WTC11 (cell line): Measurements from ENCODE around the gene ARAP3. TPM values are rescaled to one million over a fixed set of nuclear protein-coding genes. Genes with fewer than 3 reads are reported as not detected.

Experiments used
- ATAC-seq: fragments of 200-7000 bp; cut with Tn5 transposase; 2 replicates; pipeline ENCODE4 v1.10.0; 2021; ENCODE audit warnings: mild to moderate bottlenecking, moderate library complexity
- CTCF ChIA-PET: fragments of 300-600 bp; sonication (Branson Sonifier 250); formaldehyde crosslinking; loops from one replicate; lab custom pipeline; 2021; ENCODE audit warnings: antibody characterized with exemption; lab: Charles Lee
- POLR2A ChIA-PET: fragments of 350-600 bp; sonication (Branson Sonifier 250); formaldehyde crosslinking; loops from one replicate; lab custom pipeline; 2021; ENCODE audit warnings: antibody characterized with exemption; lab: Charles Lee
- DNase-seq: peaks from one replicate; pipeline ENCODE4 v3.0.0; 2021; ENCODE audit warnings: low spot score
- H3K27ac Mint-ChIP-seq: 2 replicates; pipeline ENCODE4 v1.8.0; 2021; ENCODE audit warnings: mixed read lengths
- H3K27me3 Mint-ChIP-seq: 2 replicates; pipeline ENCODE4 v1.8.0; 2021; ENCODE audit warnings: low read depth, mild to moderate bottlenecking, moderate library complexity, mixed read lengths
- H3K36me3 Mint-ChIP-seq: 2 replicates; pipeline ENCODE4 v1.8.0; 2021; ENCODE audit warnings: mixed read lengths
- H3K4me1 Mint-ChIP-seq: 2 replicates; pipeline ENCODE4 v1.8.0; 2022; ENCODE audit warnings: mixed read lengths
- H3K4me3 Mint-ChIP-seq: 2 replicates; pipeline ENCODE4 v1.8.0; 2021; ENCODE audit warnings: mild to moderate bottlenecking, moderate library complexity, mixed read lengths
- H3K9me3 Mint-ChIP-seq: 2 replicates; pipeline ENCODE4 v1.8.0; 2021; ENCODE audit warnings: mixed read lengths
- CREB1 ChIP-seq: sonication (generic); formaldehyde crosslinking; IDR thresholded peaks from 2 replicates; pipeline ENCODE4 v1.8.0; 2023; ENCODE audit warnings: mild to moderate bottlenecking, missing genetic modification reagents
- ETV6 ChIP-seq: sonication (generic); formaldehyde crosslinking; IDR thresholded peaks from 2 replicates; pipeline ENCODE4 v1.8.1; 2022; ENCODE audit warnings: mild to moderate bottlenecking, missing genetic modification reagents
- GABPB1 ChIP-seq: sonication (generic); formaldehyde crosslinking; IDR thresholded peaks from 2 replicates; pipeline ENCODE4 v1.8.1; 2023; ENCODE audit warnings: mild to moderate bottlenecking, missing genetic modification reagents
- HMGA2 ChIP-seq: fragments of 250-450 bp; sonication (Bioruptor Pico); IDR thresholded peaks from 2 replicates; pipeline ENCODE4 v1.4.0; 2021; ENCODE audit warnings: mild to moderate bottlenecking, moderate library complexity
- JAZF1 ChIP-seq: fragments of 250-450 bp; sonication (Bioruptor Pico); IDR thresholded peaks from 2 replicates; pipeline ENCODE4 v1.9.0; 2021; ENCODE audit warnings: moderate library complexity, mild to moderate bottlenecking, inconsistent platforms
- RELA ChIP-seq: sonication (generic); formaldehyde crosslinking; IDR thresholded peaks from 2 replicates; pipeline ENCODE4 v1.8.1; 2022; ENCODE audit warnings: missing genetic modification reagents, mild to moderate bottlenecking, borderline replicate concordance
- SMAD4 ChIP-seq: sonication (generic); formaldehyde crosslinking; IDR thresholded peaks from 2 replicates; pipeline ENCODE4 v1.8.0; 2022; ENCODE audit warnings: mild to moderate bottlenecking, missing genetic modification reagents
- SP1 ChIP-seq: sonication (generic); formaldehyde crosslinking; conservative IDR thresholded peaks from 2 replicates; pipeline ENCODE4 v1.8.1; 2022; ENCODE audit warnings: missing genetic modification reagents
- TCF7 ChIP-seq: sonication (generic); formaldehyde crosslinking; IDR thresholded peaks from 2 replicates; pipeline ENCODE4 v1.8.0; 2022; ENCODE audit warnings: mild to moderate bottlenecking, low read depth, missing genetic modification reagents, moderate library complexity
- TEAD1 ChIP-seq: sonication (generic); formaldehyde crosslinking; IDR thresholded peaks from 2 replicates; pipeline ENCODE4 v1.8.0; 2022; ENCODE audit warnings: mild to moderate bottlenecking, missing genetic modification reagents
- ZNF263 ChIP-seq: sonication (generic); formaldehyde crosslinking; IDR thresholded peaks from 2 replicates; pipeline ENCODE4 v1.8.1; 2022; ENCODE audit warnings: low read depth, mild to moderate bottlenecking, moderate library complexity, missing genetic modification reagents
- total RNA-seq: library from RNA; stranded (reverse); gene quantifications from 3 replicates; pipeline ENCODE4 v1.2.3, GENCODE V29; 2021
- TF ChIP-seq, protein P1 (sequence below): fragments of 250-450 bp; sonication (Bioruptor Pico); IDR thresholded peaks from 2 replicates; pipeline ENCODE4 v1.9.0; 2021; ENCODE audit warnings: mild to moderate bottlenecking, borderline replicate concordance
- TF ChIP-seq, protein P2 (sequence below): sonication (generic); formaldehyde crosslinking; IDR thresholded peaks from 2 replicates; pipeline ENCODE4 v1.8.0; 2022; ENCODE audit warnings: missing genetic modification reagents
- TF ChIP-seq, protein P3 (sequence below): sonication (generic); formaldehyde crosslinking; IDR thresholded peaks from 2 replicates; pipeline ENCODE4 v1.8.1; 2023; ENCODE audit warnings: mild to moderate bottlenecking, missing genetic modification reagents, borderline replicate concordance
- TF ChIP-seq, protein P4 (sequence below): fragments of 250-450 bp; sonication (Bioruptor Pico); IDR thresholded peaks from 2 replicates; pipeline ENCODE4 v1.8.0; 2021; ENCODE audit warnings: mild to moderate bottlenecking
- TF ChIP-seq, protein P5 (sequence below): sonication (generic); formaldehyde crosslinking; IDR thresholded peaks from 2 replicates; pipeline ENCODE4 v1.8.0; 2022; ENCODE audit warnings: mild to moderate bottlenecking, missing genetic modification reagents

The ARAP3 gene
- total RNA-seq, 1 experiment from 2014 or later: 60.4 TPM

DNA sequence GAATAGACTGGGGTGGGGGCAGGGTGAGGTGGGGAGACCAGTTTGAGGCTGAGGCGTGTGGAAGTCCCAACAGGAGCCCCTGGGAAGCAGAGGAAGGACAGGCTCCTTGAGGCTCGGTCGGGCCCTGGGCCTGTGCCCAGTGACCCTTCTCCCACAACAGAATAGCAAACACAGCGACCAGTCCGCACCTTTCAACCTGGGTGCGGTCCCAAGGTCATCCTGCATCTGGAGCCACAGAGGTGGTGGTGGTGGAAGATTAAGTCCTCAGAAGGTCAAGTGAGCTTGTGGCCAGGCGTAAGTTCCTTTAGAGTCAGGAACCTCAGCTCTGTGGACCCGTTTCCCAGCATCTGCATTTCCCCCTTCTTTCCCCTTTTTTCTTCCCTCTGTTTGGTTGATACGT lies 26.0 kb upstream of the ARAP3 start:
- DNase-seq: no peak
- H3K4me3 Mint-ChIP-seq: no peak overlapping the region
- H3K27me3 Mint-ChIP-seq: no peaks in the 10 kb centered on the region; the same call in 1 of the 2 replicates
- ChIA-PET POLR2A (no interaction called here), CTCF (interaction anchor here (0.6 to 2.9 kb wide), 8 partner anchors 39 to 252 kb away, joined by 3 to 12 read pairs (median 4); partner anchors contain the start of gene PCDH1)
- ATAC-seq: no peak
- no peak overlapping the region for H3K27ac Mint-ChIP-seq
- H3K36me3 Mint-ChIP-seq: no peaks in the 10 kb centered on the region
- H3K4me1 Mint-ChIP-seq: no peaks in the 10 kb centered on the region; the same call in none of the 2 replicates
- TF ChIP-seq SP1 (CRISPR knock-in tag): no peak
- TF ChIP-seq, protein P1, sequence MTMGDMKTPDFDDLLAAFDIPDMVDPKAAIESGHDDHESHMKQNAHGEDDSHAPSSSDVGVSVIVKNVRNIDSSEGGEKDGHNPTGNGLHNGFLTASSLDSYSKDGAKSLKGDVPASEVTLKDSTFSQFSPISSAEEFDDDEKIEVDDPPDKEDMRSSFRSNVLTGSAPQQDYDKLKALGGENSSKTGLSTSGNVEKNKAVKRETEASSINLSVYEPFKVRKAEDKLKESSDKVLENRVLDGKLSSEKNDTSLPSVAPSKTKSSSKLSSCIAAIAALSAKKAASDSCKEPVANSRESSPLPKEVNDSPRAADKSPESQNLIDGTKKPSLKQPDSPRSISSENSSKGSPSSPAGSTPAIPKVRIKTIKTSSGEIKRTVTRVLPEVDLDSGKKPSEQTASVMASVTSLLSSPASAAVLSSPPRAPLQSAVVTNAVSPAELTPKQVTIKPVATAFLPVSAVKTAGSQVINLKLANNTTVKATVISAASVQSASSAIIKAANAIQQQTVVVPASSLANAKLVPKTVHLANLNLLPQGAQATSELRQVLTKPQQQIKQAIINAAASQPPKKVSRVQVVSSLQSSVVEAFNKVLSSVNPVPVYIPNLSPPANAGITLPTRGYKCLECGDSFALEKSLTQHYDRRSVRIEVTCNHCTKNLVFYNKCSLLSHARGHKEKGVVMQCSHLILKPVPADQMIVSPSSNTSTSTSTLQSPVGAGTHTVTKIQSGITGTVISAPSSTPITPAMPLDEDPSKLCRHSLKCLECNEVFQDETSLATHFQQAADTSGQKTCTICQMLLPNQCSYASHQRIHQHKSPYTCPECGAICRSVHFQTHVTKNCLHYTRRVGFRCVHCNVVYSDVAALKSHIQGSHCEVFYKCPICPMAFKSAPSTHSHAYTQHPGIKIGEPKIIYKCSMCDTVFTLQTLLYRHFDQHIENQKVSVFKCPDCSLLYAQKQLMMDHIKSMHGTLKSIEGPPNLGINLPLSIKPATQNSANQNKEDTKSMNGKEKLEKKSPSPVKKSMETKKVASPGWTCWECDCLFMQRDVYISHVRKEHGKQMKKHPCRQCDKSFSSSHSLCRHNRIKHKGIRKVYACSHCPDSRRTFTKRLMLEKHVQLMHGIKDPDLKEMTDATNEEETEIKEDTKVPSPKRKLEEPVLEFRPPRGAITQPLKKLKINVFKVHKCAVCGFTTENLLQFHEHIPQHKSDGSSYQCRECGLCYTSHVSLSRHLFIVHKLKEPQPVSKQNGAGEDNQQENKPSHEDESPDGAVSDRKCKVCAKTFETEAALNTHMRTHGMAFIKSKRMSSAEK (CRISPR knock-in tag): no peak
- TF ChIP-seq JAZF1 (CRISPR knock-in tag): no peak
- no peak for TF ChIP-seq RELA (CRISPR knock-in tag)
- TF ChIP-seq TEAD1: no peak
- TF ChIP-seq SMAD4 (CRISPR knock-in tag): no peak
- no peak for TF ChIP-seq TCF7
- TF ChIP-seq, protein P2, sequence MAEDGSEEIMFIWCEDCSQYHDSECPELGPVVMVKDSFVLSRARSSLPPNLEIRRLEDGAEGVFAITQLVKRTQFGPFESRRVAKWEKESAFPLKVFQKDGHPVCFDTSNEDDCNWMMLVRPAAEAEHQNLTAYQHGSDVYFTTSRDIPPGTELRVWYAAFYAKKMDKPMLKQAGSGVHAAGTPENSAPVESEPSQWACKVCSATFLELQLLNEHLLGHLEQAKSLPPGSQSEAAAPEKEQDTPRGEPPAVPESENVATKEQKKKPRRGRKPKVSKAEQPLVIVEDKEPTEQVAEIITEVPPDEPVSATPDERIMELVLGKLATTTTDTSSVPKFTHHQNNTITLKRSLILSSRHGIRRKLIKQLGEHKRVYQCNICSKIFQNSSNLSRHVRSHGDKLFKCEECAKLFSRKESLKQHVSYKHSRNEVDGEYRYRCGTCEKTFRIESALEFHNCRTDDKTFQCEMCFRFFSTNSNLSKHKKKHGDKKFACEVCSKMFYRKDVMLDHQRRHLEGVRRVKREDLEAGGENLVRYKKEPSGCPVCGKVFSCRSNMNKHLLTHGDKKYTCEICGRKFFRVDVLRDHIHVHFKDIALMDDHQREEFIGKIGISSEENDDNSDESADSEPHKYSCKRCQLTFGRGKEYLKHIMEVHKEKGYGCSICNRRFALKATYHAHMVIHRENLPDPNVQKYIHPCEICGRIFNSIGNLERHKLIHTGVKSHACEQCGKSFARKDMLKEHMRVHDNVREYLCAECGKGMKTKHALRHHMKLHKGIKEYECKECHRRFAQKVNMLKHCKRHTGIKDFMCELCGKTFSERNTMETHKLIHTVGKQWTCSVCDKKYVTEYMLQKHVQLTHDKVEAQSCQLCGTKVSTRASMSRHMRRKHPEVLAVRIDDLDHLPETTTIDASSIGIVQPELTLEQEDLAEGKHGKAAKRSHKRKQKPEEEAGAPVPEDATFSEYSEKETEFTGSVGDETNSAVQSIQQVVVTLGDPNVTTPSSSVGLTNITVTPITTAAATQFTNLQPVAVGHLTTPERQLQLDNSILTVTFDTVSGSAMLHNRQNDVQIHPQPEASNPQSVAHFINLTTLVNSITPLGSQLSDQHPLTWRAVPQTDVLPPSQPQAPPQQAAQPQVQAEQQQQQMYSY: no peak
- TF ChIP-seq, protein P3, sequence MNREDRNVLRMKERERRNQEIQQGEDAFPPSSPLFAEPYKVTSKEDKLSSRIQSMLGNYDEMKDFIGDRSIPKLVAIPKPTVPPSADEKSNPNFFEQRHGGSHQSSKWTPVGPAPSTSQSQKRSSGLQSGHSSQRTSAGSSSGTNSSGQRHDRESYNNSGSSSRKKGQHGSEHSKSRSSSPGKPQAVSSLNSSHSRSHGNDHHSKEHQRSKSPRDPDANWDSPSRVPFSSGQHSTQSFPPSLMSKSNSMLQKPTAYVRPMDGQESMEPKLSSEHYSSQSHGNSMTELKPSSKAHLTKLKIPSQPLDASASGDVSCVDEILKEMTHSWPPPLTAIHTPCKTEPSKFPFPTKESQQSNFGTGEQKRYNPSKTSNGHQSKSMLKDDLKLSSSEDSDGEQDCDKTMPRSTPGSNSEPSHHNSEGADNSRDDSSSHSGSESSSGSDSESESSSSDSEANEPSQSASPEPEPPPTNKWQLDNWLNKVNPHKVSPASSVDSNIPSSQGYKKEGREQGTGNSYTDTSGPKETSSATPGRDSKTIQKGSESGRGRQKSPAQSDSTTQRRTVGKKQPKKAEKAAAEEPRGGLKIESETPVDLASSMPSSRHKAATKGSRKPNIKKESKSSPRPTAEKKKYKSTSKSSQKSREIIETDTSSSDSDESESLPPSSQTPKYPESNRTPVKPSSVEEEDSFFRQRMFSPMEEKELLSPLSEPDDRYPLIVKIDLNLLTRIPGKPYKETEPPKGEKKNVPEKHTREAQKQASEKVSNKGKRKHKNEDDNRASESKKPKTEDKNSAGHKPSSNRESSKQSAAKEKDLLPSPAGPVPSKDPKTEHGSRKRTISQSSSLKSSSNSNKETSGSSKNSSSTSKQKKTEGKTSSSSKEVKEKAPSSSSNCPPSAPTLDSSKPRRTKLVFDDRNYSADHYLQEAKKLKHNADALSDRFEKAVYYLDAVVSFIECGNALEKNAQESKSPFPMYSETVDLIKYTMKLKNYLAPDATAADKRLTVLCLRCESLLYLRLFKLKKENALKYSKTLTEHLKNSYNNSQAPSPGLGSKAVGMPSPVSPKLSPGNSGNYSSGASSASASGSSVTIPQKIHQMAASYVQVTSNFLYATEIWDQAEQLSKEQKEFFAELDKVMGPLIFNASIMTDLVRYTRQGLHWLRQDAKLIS: no peak
- no peak for TF ChIP-seq CREB1
- TF ChIP-seq ZNF263 (CRISPR knock-in tag): no peak
- no peaks in the 10 kb centered on the region for H3K9me3 Mint-ChIP-seq

DNA sequence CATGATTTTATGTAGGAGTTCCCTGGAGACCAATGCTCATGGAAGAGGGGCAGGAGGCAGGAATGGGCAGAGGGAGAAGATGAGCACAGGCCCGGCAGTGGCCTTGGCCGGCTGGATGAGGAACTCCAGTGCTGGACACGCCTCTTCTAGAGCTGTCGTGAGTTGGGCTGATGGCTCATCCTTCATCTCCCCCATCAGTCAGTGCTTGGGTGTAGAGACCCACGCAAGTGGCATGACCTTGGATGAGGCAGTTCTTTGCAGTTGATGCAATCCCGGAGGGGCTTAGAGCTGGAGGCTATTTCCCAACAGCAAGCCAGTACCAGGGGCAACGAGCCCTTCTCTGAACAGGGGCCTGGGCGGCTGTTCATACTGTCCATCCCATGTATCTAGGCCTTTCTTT lies 25.5 kb upstream of the ARAP3 start:
- no peak for DNase-seq
- TF ChIP-seq, protein P4, sequence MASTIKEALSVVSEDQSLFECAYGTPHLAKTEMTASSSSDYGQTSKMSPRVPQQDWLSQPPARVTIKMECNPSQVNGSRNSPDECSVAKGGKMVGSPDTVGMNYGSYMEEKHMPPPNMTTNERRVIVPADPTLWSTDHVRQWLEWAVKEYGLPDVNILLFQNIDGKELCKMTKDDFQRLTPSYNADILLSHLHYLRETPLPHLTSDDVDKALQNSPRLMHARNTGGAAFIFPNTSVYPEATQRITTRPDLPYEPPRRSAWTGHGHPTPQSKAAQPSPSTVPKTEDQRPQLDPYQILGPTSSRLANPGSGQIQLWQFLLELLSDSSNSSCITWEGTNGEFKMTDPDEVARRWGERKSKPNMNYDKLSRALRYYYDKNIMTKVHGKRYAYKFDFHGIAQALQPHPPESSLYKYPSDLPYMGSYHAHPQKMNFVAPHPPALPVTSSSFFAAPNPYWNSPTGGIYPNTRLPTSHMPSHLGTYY: no peak
- TF ChIP-seq GABPB1 (CRISPR knock-in tag): peak; percentile 73
- TF ChIP-seq ETV6 (CRISPR knock-in tag): no peak
- TF ChIP-seq, protein P5, sequence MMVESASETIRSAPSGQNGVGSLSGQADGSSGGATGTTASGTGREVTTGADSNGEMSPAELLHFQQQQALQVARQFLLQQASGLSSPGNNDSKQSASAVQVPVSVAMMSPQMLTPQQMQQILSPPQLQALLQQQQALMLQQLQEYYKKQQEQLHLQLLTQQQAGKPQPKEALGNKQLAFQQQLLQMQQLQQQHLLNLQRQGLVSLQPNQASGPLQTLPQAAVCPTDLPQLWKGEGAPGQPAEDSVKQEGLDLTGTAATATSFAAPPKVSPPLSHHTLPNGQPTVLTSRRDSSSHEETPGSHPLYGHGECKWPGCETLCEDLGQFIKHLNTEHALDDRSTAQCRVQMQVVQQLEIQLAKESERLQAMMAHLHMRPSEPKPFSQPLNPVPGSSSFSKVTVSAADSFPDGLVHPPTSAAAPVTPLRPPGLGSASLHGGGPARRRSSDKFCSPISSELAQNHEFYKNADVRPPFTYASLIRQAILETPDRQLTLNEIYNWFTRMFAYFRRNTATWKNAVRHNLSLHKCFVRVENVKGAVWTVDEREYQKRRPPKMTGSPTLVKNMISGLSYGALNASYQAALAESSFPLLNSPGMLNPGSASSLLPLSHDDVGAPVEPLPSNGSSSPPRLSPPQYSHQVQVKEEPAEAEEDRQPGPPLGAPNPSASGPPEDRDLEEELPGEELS: no peak
- no peak for TF ChIP-seq HMGA2 (CRISPR knock-in tag)
- TF ChIP-seq, all 79 proteins: peak for 1
- no peaks in the 10 kb centered on the region for H3K36me3 Mint-ChIP-seq
- no peaks in the 10 kb centered on the region; the same call in none of the 2 replicates for H3K4me1 Mint-ChIP-seq
- ChIA-PET POLR2A (no interaction called here), CTCF (interaction anchor here (0.6 to 2.9 kb wide), 9 partner anchors 38 to 262 kb away, joined by 3 to 12 read pairs (median 3); partner anchors contain the start of genes PCDH1 and RNF14)
- ATAC-seq: no peak
- no peak overlapping the region for H3K4me3 Mint-ChIP-seq
- no peaks in the 10 kb centered on the region; the same call in 1 of the 2 replicates for H3K27me3 Mint-ChIP-seq
- H3K9me3 Mint-ChIP-seq: no peaks in the 10 kb centered on the region
- no peak overlapping the region for H3K27ac Mint-ChIP-seq
